ENCODE results near the gene ZNF821. TPM values are rescaled to one million over a fixed set of nuclear protein-coding genes. Genes with fewer than 3 reads are reported as not detected.

The ZNF821 gene
- total and polyA plus RNA-seq, 2 donors from 2014 or later = 7.1 to 10.0 TPM

- H3K36me3 ChIP-seq (ENCODE audit: control insufficient read depth in 2 of 3, insufficient read depth in 3 of 3, low read length in 3 of 3) = peaks cover 2 to 34% (median 28%) of the 10 kb centered on the region in 3 donors
- FAIRE-seq = no peak
Observed at GRCh38 chr16:71853413-71853812, 30.6 kb downstream of the ZNF821 start.

GRCh38 chr16:71852561-71852960, 31.4 kb downstream of the ZNF821 start:
- Histone ChIP-seq H3K4me3 (ENCODE audit: low read length in 3 of 3) (no peak overlapping the region), H3K9ac (ENCODE audit: low read length in 3 of 3) (no peak overlapping the region), H3K27ac (ENCODE audit: low read depth in 2 of 2, low read length in 2 of 2) (peak overlapping the region in 1 of 2 donors; percentile 20), H3K9me3 (ENCODE audit: control insufficient read depth in 2 of 3, insufficient read depth in 1 of 3, low read length in 3 of 3) (no peaks in the 10 kb centered on the region), H3K27me3 (ENCODE audit: control insufficient read depth, insufficient read depth, low read length) (no peaks in the 10 kb centered on the region), H3K36me3 (ENCODE audit: control insufficient read depth in 2 of 3, insufficient read depth in 3 of 3, low read length in 3 of 3) (peaks cover 2 to 37% (median 30%) of the 10 kb centered on the region in 3 donors), H3K4me1 (ENCODE audit: control insufficient read depth in 2 of 3, insufficient read depth in 2 of 3, low read depth in 1 of 3, low read length in 3 of 3) (peaks cover 0 to 18% (median 4%) of the 10 kb centered on the region in 3 donors)
- FAIRE-seq (no peak), DNase-seq (no peak)
- intact Hi-C loops (cut with DNase I) = no loop called here
- TF ChIP-seq CTCF (IDR thresholded peaks at IDR 0.05; ENCODE audit: borderline replicate concordance, extremely low read depth, insufficient read depth) = no peak

More at GRCh38 chr16:71853413-71853812, 30.6 kb downstream of the ZNF821 start:
- TF ChIP-seq CTCF (IDR thresholded peaks at IDR 0.05; ENCODE audit: borderline replicate concordance, extremely low read depth, insufficient read depth) = no peak
- intact Hi-C loops (cut with DNase I) = no loop called here
- Histone ChIP-seq H3K9me3 (ENCODE audit: control insufficient read depth in 2 of 3, insufficient read depth in 1 of 3, low read length in 3 of 3) (no peaks in the 10 kb centered on the region), H3K27ac (ENCODE audit: low read depth in 2 of 2, low read length in 2 of 2) (peak overlapping the region; percentile 5 to 76), H3K27me3 (ENCODE audit: control insufficient read depth, insufficient read depth, low read length) (no peaks in the 10 kb centered on the region), H3K9ac (ENCODE audit: low read length in 3 of 3) (no peak overlapping the region), H3K4me3 (ENCODE audit: low read length in 3 of 3) (no peak overlapping the region), H3K4me1 (ENCODE audit: control insufficient read depth in 2 of 3, insufficient read depth in 2 of 3, low read depth in 1 of 3, low read length in 3 of 3) (peaks cover 0 to 21% (median 4%) of the 10 kb centered on the region in 3 donors)
- DNase-seq = no peak

- H3K27me3 ChIP-seq (ENCODE audit: control insufficient read depth, insufficient read depth, low read length) = no peaks in the 10 kb centered on the region
- no peaks in the 10 kb centered on the region for H3K9me3 ChIP-seq (ENCODE audit: control insufficient read depth in 2 of 3, insufficient read depth in 1 of 3, low read length in 3 of 3)
- peaks cover 0 to 19% (median 4%) of the 10 kb centered on the region in 3 donors for H3K4me1 ChIP-seq (ENCODE audit: control insufficient read depth in 2 of 3, insufficient read depth in 2 of 3, low read depth in 1 of 3, low read length in 3 of 3)
- peaks cover 2 to 37% (median 30%) of the 10 kb centered on the region in 3 donors for H3K36me3 ChIP-seq (ENCODE audit: control insufficient read depth in 2 of 3, insufficient read depth in 3 of 3, low read length in 3 of 3)
- DNase-seq (no peak), FAIRE-seq (no peak)
- no peak overlapping the region for H3K4me3 ChIP-seq (ENCODE audit: low read length in 3 of 3)
- TF ChIP-seq CTCF (IDR thresholded peaks at IDR 0.05; ENCODE audit: borderline replicate concordance, extremely low read depth, insufficient read depth) = no peak
- intact Hi-C loops (cut with DNase I) = no loop called here
- peak overlapping the region in 1 of 2 donors; percentile 20 for H3K27ac ChIP-seq (ENCODE audit: low read depth in 2 of 2, low read length in 2 of 2)
- no peak overlapping the region for H3K9ac ChIP-seq (ENCODE audit: low read length in 3 of 3)
Observed at GRCh38 chr16:71852158-71852557, 31.8 kb downstream of the ZNF821 start.

GRCh38 chr16:71851746-71852145, 32.2 kb downstream of the ZNF821 start:
- TF ChIP-seq CTCF (IDR thresholded peaks at IDR 0.05; ENCODE audit: borderline replicate concordance, extremely low read depth, insufficient read depth) = no peak
- Histone ChIP-seq H3K36me3 (ENCODE audit: control insufficient read depth in 2 of 3, insufficient read depth in 3 of 3, low read length in 3 of 3) (peaks cover 2 to 37% (median 30%) of the 10 kb centered on the region in 3 donors), H3K9ac (ENCODE audit: low read length in 3 of 3) (no peak overlapping the region), H3K27me3 (ENCODE audit: control insufficient read depth, insufficient read depth, low read length) (no peaks in the 10 kb centered on the region), H3K9me3 (ENCODE audit: control insufficient read depth in 2 of 3, insufficient read depth in 1 of 3, low read length in 3 of 3) (no peaks in the 10 kb centered on the region), H3K4me1 (ENCODE audit: control insufficient read depth in 2 of 3, insufficient read depth in 2 of 3, low read depth in 1 of 3, low read length in 3 of 3) (peaks cover 0 to 23% (median 4%) of the 10 kb centered on the region in 3 donors), H3K4me3 (ENCODE audit: low read length in 3 of 3) (no peak overlapping the region), H3K27ac (ENCODE audit: low read depth in 2 of 2, low read length in 2 of 2) (no peak overlapping the region)
- intact Hi-C loops (cut with DNase I) = no loop called here
- FAIRE-seq (no peak), DNase-seq (no peak)

All from kidney (tissue), 14 donors.